Keratinocyte (primary cell): ENCODE measurements around the gene SOST. TPM values are rescaled to one million over a fixed set of nuclear protein-coding genes. Genes with fewer than 3 reads are reported as not detected.

Experiments
- DNase-seq: peaks from one replicate; pipeline ENCODE4 v3.0.0-alpha.2; 2011; ENCODE audit warnings: low read depth, missing footprints, low spot score
- FAIRE-seq: peaks from 2 replicates; lab custom pipeline; 2011; peaks lifted over from hg19 to GRCh38; lab: Jason Lieb, UNC
- H2AFZ ChIP-seq: 2 replicates; pipeline ENCODE4 v1.6.0; 2012; ENCODE audit warnings: low read length, control low read depth, inconsistent platforms; ENCODE audit not compliant: control insufficient read depth
- H3K27ac ChIP-seq: 2 replicates; pipeline ENCODE4 v1.5.1; 2011; ENCODE audit warnings: low read length; ENCODE audit not compliant: control insufficient read depth, insufficient read depth
- H3K27me3 ChIP-seq: 3 replicates; pipeline ENCODE4 v1.6.0; 2011; ENCODE audit warnings: low read length; ENCODE audit not compliant: control insufficient read depth, insufficient read depth; ENCODE audit errors: extremely low read depth
- H3K36me3 ChIP-seq, 2 experiments: 2 replicates in 1 of 2; 3 replicates in 1 of 2; pipeline ENCODE4 v1.5.1; 2011; ENCODE audit warnings: low read length in 2 of 2, mild to moderate bottlenecking in 1 of 2; ENCODE audit not compliant: control insufficient read depth in 2 of 2, insufficient read depth in 2 of 2; ENCODE audit errors: extremely low read depth in 1 of 2
- H3K4me1 ChIP-seq: 3 replicates; pipeline ENCODE4 v1.5.1; 2011; ENCODE audit warnings: low read length; ENCODE audit not compliant: control insufficient read depth, insufficient read depth; ENCODE audit errors: extremely low read depth
- H3K4me2 ChIP-seq: 3 replicates; pipeline ENCODE4 v1.6.0; 2011; ENCODE audit warnings: low read depth, low read length; ENCODE audit not compliant: control insufficient read depth, insufficient read depth; ENCODE audit errors: extremely low read depth
- H3K4me3 ChIP-seq, 3 experiments: fragments of 200-600 bp in 1 of 3; sonication (generic) in 1 of 3; 2 replicates in 2 of 3; 3 replicates in 1 of 3; pipeline ENCODE4 v1.5.1; 2011 to 2016; ENCODE audit warnings: low read length in 3 of 3, mild to moderate bottlenecking in 3 of 3, control low read depth in 2 of 3, inconsistent platforms in 1 of 3, low read depth in 1 of 3, mixed read lengths in 1 of 3, mixed run types in 1 of 3, moderate library complexity in 1 of 3; ENCODE audit not compliant: control insufficient read depth in 2 of 3, insufficient read depth in 2 of 3; ENCODE audit errors: extremely low read depth in 1 of 3
- H3K79me2 ChIP-seq: 2 replicates; pipeline ENCODE4 v1.6.0; 2012; ENCODE audit warnings: low read length; ENCODE audit not compliant: control insufficient read depth, insufficient read depth
- H3K9ac ChIP-seq: 3 replicates; pipeline ENCODE4 v1.6.0; 2011; ENCODE audit warnings: low read length; ENCODE audit not compliant: control insufficient read depth, insufficient read depth; ENCODE audit errors: extremely low read depth
- H3K9me1 ChIP-seq: 3 replicates; pipeline ENCODE4 v1.6.0; 2011; ENCODE audit warnings: low read length; ENCODE audit not compliant: control insufficient read depth, insufficient read depth; ENCODE audit errors: extremely low read depth
- H3K9me3 ChIP-seq: 2 replicates; pipeline ENCODE4 v1.5.1; 2012; ENCODE audit warnings: low read depth, low read length; ENCODE audit not compliant: control insufficient read depth
- H4K20me1 ChIP-seq: 3 replicates; pipeline ENCODE4 v1.6.0; 2011; ENCODE audit warnings: low read length; ENCODE audit not compliant: control insufficient read depth, insufficient read depth; ENCODE audit errors: extremely low read depth
- EZH2 ChIP-seq: IDR thresholded peaks from one replicate; pipeline ENCODE4 v1.6.1; 2012; ENCODE audit warnings: inconsistent platforms, mild to moderate bottlenecking, low read length, moderate library complexity
- dilution Hi-C: fragments of 300-500 bp; cut with MboI; formaldehyde crosslinking; loops from one replicate; pipeline ENCODE4 v1.7.0; 2020; ENCODE audit warnings: low sequenced_read_pairs; ENCODE audit not compliant: extremely low pct_ligation_motif_present
- polyA plus RNA-seq, 5 experiments: library from polyadenylated mRNA; depleted of rRNA in 3 of 5; stranded (reverse) in 3 of 5; stranded (forward) in 1 of 5; unstranded in 1 of 5; fragments of >200 nt; gene quantifications; 1 replicate in 1 of 5; 2 replicates in 3 of 5; 3 replicates in 1 of 5; pipeline versions ENCODE4 v1.2.1 to v1.2.3, GENCODE V29; 2011 to 2012; ENCODE audit warnings: missing spikeins in 2 of 5, low read depth in 1 of 5, low replicate concordance in 1 of 5
- TF ChIP-seq, protein P1 (sequence below), 3 experiments: IDR thresholded peaks in 1 of 3; conservative IDR thresholded peaks in 1 of 3; optimal IDR thresholded peaks in 1 of 3; 2 replicates in 2 of 3; 3 replicates in 1 of 3; pipeline versions ENCODE3 to v1.5.1; 2011; ENCODE audit warnings: low read length in 3 of 3, mild to moderate bottlenecking in 3 of 3, moderate library complexity in 2 of 3, control low read depth in 1 of 3, inconsistent platforms in 1 of 3; ENCODE audit not compliant: insufficient read depth in 2 of 3; ENCODE audit errors: extremely low read depth in 1 of 3

Gene SOST
- polyA plus RNA-seq, 1 donor (not counting 4 experiments of a cell fraction or from before 2014, with no cell fraction given) = 0.04 TPM

DNA sequence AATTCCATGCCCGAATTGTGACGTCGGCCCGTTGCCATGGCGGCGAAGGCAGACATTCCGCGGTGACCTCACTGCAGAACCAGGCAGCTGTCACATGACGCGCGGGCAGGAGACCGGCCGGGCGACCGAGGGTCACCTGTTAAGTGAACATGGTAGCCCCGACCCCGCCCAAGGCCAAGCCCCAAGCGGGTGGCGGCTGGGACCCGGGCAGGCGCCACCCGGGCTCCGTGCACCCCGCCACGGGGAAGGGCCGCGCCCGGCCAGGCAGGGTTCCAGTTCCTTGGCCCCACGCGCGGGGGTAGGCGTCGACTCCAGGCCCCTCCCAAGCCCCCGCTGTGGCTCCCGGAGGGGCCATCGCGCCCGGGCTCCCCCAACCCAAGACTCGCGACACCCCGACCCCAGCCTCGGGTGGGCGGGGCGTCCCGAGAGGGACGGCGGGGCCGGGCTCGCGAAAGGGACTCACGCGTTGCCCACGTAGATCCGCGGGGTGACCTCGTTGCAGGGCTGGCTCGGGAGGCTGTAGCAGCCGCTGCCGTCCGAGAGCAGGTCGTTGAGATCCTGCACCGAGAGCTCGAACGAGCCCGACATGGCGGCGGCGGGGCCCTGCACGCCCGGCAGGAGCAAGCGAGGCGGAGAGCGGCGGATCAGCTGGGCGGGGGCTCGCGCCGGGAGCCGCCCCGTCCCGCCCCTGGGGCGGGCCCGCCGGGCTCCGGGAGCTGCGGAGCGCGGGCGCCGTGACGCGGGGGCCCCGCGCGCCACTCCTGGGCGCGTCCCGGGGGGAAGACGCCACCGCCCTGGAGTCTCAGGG is 19.9 kb upstream of the SOST start, which contains the start of gene DUSP3:
Gene DUSP3 (minus strand): TSS at position 641 of the 808 bp plus-strand sequence. CDS start 53 bp downstream, at position 588.
- no peaks in the 10 kb centered on the region for H3K9me1 ChIP-seq
- H3K9me3 ChIP-seq = no peaks in the 10 kb centered on the region
- peak within 1 kb of the TSS; percentile 91 for H3K27ac ChIP-seq
- H3K4me2 ChIP-seq = peak within 1 kb of the TSS; percentile 90
- FAIRE-seq (no peak), DNase-seq (no peak)
- H3K36me3 ChIP-seq = peaks cover 16% of the 10 kb centered on the region in 2 experiments
- no peaks in the 10 kb centered on the region for H4K20me1 ChIP-seq
- H3K9ac ChIP-seq = peak within 1 kb of the TSS; percentile 94
- peaks cover 14% of the 10 kb centered on the region for H3K4me1 ChIP-seq
- H3K79me2 ChIP-seq = peaks cover 19% of the 10 kb centered on the region
- H3K4me3 ChIP-seq = peak within 1 kb of the TSS; percentile 78 to 95 (median 78)
- TF ChIP-seq, protein P1, sequence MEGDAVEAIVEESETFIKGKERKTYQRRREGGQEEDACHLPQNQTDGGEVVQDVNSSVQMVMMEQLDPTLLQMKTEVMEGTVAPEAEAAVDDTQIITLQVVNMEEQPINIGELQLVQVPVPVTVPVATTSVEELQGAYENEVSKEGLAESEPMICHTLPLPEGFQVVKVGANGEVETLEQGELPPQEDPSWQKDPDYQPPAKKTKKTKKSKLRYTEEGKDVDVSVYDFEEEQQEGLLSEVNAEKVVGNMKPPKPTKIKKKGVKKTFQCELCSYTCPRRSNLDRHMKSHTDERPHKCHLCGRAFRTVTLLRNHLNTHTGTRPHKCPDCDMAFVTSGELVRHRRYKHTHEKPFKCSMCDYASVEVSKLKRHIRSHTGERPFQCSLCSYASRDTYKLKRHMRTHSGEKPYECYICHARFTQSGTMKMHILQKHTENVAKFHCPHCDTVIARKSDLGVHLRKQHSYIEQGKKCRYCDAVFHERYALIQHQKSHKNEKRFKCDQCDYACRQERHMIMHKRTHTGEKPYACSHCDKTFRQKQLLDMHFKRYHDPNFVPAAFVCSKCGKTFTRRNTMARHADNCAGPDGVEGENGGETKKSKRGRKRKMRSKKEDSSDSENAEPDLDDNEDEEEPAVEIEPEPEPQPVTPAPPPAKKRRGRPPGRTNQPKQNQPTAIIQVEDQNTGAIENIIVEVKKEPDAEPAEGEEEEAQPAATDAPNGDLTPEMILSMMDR (optimal IDR thresholded peaks at IDR 0.05 in 1 of 3, IDR thresholded peaks at IDR 0.05 in 1 of 3, conservative IDR thresholded peaks at IDR 0.05 in 1 of 3; ENCODE audit: extremely low read depth in 1 of 3, insufficient read depth in 2 of 3, low read length in 3 of 3) = no peak
- TF ChIP-seq EZH2 = no peak
- H2AFZ ChIP-seq = peak within 1 kb of the TSS; percentile 86
- no peaks in the 10 kb centered on the region for H3K27me3 ChIP-seq
- dilution Hi-C loops = no loop called here

DNA sequence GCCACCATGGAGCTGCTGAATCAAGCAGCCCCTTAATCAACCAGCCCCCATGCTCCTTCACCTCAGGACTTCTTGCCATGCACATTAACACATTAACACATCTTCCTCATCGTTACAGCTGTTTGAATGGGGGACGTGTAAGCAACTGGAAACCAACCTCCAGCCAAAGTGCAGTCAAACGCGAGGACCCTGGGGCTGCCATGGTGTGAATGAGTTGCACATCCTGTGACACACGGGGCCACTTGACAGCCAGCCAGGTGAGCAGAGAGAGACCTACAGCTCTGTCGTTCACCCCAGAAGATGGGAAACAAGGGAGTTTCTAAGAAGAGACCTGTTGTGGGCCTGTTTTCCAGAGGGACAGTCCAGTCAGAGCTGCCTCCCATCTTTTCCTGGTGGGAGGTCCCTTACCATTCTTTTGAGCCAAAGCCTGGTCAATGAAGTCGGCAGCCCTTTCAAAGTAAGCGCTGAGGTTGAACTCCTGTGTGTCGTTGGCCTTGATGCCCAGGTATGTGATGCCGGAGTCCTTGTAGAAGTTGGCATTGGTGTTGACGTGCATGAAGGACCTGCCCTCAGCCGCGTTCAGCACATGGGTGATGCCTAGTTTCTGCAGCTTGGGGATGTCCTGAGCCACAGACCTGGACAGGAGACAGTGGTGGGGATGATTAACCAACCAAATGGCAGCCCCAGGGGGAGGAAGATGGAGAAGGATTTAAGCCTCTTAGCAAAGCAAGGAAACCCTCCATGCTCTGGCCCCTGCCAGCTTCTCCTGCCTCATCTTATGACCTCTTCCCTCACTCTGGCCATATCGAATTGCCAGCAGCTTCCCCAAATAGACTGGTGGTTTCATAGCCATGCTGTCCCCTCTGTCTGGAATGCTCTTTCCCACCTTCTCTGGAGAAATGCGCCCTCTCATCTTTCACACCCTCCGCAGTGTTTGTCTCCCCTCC is 16.0 kb upstream of the SOST start:
- Histone ChIP-seq H2AFZ (no peak overlapping the region), H3K9me3 (no peaks in the 10 kb centered on the region), H3K4me2 (no peak overlapping the region), H3K36me3 (peaks cover 28 to 34% of the 10 kb centered on the region in 2 experiments), H3K27ac (no peak overlapping the region), H3K27me3 (no peaks in the 10 kb centered on the region), H3K4me3 (no peak overlapping the region), H3K9me1 (no peaks in the 10 kb centered on the region), H4K20me1 (no peaks in the 10 kb centered on the region), H3K9ac (no peak overlapping the region), H3K4me1 (peaks cover 13% of the 10 kb centered on the region), H3K79me2 (peaks cover 19% of the 10 kb centered on the region)
- no peak for DNase-seq
- TF ChIP-seq, protein P1 (optimal IDR thresholded peaks at IDR 0.05 in 1 of 3, IDR thresholded peaks at IDR 0.05 in 1 of 3, conservative IDR thresholded peaks at IDR 0.05 in 1 of 3; ENCODE audit: extremely low read depth in 1 of 3, insufficient read depth in 2 of 3, low read length in 3 of 3) = no peak
- no peak for TF ChIP-seq EZH2
- dilution Hi-C loops = no loop called here
- FAIRE-seq = no peak
